ENCODE results near the gene PGAP2. TPM values are rescaled to one million over a fixed set of nuclear protein-coding genes. Genes with fewer than 3 reads are reported as not detected.
A peak's percentile ranks its signal among the peaks of the same experiment; 100 is the strongest.
"Not testable (repeated sequence)": the region's sequence is repeated elsewhere in the genome, so short reads cannot be mapped to it uniquely, and the experiment has no call there.

Gene PGAP2
- total RNA-seq, 2 experiments from 2014 or later = 27.4 to 30.2 TPM

DNA sequence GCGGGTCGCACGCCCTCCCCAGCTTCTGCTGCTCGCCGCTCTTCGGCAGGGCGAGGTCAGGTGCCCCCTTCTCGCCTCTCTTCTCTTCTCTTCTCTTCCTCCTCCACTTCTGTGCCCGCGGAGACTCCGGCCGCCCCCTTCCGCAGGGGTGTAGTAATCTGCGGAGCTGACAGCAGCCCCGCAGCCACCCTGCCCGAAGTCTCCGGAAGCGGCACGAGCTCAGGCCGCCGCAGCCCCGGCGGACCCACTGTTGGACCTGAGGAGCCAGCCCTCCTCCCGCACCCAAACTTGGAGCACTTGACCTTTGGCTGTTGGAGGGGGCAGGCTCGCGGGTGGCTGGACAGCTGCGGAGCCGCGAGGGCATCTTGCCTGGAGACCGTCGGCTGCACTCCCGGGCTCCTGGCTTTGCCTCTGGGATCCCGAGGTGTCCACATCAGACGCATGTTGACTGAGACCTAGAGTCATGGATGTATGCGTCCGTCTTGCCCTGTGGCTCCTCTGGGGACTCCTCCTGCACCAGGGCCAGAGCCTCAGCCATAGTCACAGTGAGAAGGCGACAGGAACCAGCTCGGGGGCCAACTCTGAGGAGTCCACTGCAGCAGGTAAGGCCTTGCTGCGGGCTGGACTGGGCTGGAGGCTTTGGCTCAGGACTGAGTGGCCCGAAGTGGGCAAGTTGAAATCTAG lies 47.6 kb downstream of the PGAP2 start:
- intact Hi-C loops (cut with micrococcal nuclease) = loop anchor here (1.0 to 2.0 kb wide), 3 partner anchors 15 to 99 kb away; no protein-coding TSS in a partner anchor
- H3K4me1 Mint-ChIP-seq (ENCODE audit: low read depth) = peaks cover 61% of the 10 kb centered on the region
- ChIA-PET CTCF (interaction anchor here (0.5 to 23.7 kb wide), 34 partner anchors 10 to 241 kb away, joined by 3 to 756 read pairs (median 16); partner anchors contain the start of genes NUP98 and RHOG), POLR2A (interaction anchor here (0.7 to 4.2 kb wide), 12 partner anchors 9 to 216 kb away, joined by 3 to 124 read pairs (median 11); partner anchors contain the start of gene RHOG)
- H3K27ac Mint-ChIP-seq = peak overlapping the region; percentile 90
- no peaks in the 10 kb centered on the region for H3K9me3 Mint-ChIP-seq
- no peaks in the 10 kb centered on the region for H3K27me3 Mint-ChIP-seq
- DNase-seq = peak; percentile 72
- peak overlapping the region; percentile 81 for H3K4me3 Mint-ChIP-seq
- H3K36me3 Mint-ChIP-seq = peaks cover 4% of the 10 kb centered on the region

DNA sequence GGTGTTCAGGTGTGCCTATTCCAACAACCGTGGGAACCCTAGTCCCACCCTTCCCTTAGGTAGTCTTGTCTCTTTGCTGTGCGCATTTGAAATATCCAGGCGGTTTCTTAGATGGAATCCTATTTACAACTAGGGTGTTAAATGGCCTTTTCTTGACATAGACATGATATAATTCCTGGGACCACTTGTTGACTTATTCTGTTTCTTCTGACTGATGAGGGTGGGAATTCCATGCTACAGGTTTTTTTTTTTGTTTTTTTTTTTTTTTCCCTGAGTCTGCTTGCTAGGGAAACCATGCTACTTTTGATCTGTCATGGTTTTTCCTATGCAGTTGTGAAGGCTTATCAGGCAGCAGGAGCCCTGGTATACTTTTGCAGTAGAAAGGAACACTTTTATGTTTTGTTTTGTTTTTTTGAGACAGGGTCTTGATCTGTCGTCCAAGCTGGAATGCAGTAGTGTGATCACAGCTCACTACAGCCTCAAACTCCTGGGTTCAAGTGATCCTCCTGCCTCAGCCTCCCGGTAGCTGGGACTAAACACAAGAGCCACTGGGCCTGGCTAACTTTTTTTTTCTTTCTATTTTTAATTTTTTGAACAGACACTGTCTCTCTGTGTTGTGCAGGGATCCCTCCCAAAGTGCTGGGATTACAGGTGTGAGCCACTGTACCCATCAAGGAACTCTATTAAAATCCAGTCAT lies 48.6 kb downstream of the PGAP2 start:
- no peaks in the 10 kb centered on the region for H3K27me3 Mint-ChIP-seq

DNA sequence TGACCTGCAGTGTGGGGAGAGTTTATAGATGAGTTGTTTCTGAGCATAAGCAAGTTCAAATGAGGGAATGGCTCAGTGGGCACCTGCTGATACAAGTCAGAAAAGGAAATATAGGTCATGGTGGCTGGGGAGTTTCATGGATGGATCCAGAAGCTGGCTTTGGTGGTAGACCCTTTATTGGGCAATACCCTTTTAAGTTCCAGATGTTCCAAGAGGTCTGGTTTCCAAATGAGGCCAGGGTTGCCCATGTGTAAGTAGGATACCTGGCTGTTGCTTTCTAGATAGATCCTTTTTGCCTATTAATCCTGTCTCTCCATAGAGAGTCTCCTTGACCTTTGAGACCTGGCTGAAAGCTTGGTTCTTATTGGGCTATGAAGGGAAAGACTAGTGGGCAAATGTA lies 49.3 kb downstream of the PGAP2 start:
- peak; percentile 26 for DNase-seq
- ChIA-PET POLR2A (interaction anchor here (1.8 kb wide), 1 partner anchor 17 kb away, joined by 10 read pairs; the partner anchor contains the start of gene RHOG), CTCF (interaction anchor here (1.1 to 5.1 kb wide), 6 partner anchors 8 to 215 kb away, joined by 3 to 24 read pairs (median 5); no protein-coding TSS in a partner anchor)
- H3K27ac Mint-ChIP-seq = peak overlapping the region; percentile 90
- H3K36me3 Mint-ChIP-seq = peaks cover 4% of the 10 kb centered on the region
- no peaks in the 10 kb centered on the region for H3K9me3 Mint-ChIP-seq
- intact Hi-C loops (cut with micrococcal nuclease) = no loop called here
- H3K4me3 Mint-ChIP-seq = peak overlapping the region; percentile 81
- H3K27me3 Mint-ChIP-seq = no peaks in the 10 kb centered on the region
- peaks cover 73% of the 10 kb centered on the region for H3K4me1 Mint-ChIP-seq (ENCODE audit: low read depth)

More for the DNA sequence above, 48.6 kb downstream of the PGAP2 start:
- DNase-seq = no peak
- intact Hi-C loops (cut with micrococcal nuclease) = no loop called here
- Mint-ChIP-seq H3K4me3 (peak overlapping the region; percentile 81), H3K27ac (peak overlapping the region; percentile 90), H3K9me3 (no peaks in the 10 kb centered on the region), H3K4me1 (ENCODE audit: low read depth) (peaks cover 71% of the 10 kb centered on the region), H3K36me3 (peaks cover 4% of the 10 kb centered on the region)
- ChIA-PET CTCF (interaction anchor here (0.5 to 23.7 kb wide), 12 partner anchors 8 to 215 kb away, joined by 3 to 756 read pairs (median 16); no protein-coding TSS in a partner anchor), POLR2A (interaction anchor here (0.6 to 4.2 kb wide), 6 partner anchors 14 to 90 kb away, joined by 3 to 124 read pairs (median 12); partner anchors contain the start of gene RHOG)

DNA sequence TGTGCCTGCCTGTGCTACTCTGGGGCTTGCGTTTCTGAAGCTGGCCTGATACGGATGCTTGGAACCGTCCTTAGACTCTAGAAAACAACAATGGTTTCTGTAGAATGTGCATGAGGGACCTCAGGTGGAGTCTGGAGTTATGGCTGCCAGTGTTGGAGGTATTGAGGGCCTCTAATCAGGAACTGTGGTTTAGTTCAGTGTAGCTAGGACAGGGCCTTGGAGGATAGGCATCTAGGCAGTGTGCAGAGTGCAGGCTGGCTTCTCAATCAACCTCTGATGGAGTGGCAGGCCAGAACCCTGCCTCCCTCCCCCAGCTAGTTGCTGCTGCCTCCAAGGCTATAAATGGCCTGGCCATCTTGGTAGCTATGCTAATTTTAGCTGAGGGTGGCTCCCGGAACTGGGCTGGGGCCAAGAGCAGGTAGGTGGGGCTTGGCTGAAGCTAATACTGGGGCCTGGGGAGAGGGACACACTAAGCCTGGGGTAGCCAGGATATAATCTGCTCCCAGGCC lies 51.1 kb downstream of the PGAP2 start:
- peaks cover 6% of the 10 kb centered on the region for H3K36me3 Mint-ChIP-seq
- DNase-seq = peak; percentile 47
- H3K27me3 Mint-ChIP-seq = no peaks in the 10 kb centered on the region

DNA sequence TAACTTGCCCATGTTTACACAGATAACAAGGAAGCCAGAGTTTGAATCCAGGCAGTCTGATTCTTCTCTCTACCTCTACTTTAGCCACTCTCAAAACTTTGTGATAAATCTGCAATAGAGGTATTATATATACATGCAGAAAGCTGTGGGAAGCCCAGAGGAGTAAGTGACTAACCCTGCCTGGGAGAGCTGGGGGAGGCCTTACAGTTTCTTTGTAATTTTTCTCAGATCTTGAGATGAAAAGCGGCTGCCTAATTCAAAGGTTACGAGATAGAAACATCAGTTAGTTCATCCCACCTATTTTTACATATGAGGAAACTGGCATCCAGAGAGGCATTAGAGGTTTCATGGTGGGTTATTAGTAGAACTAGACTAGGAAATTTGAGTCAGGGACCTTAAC lies 52.0 kb downstream of the PGAP2 start:
- peak; percentile 69 for DNase-seq

More for the DNA sequence above, 51.1 kb downstream of the PGAP2 start:
- H3K4me3 Mint-ChIP-seq = peak overlapping the region; percentile 81
- H3K27ac Mint-ChIP-seq = peak overlapping the region; percentile 90
- H3K9me3 Mint-ChIP-seq = no peaks in the 10 kb centered on the region
- CTCF ChIA-PET = interaction anchor here (0.7 to 5.1 kb wide), 5 partner anchors 10 to 213 kb away, joined by 3 to 25 read pairs (median 4); no protein-coding TSS in a partner anchor
- H3K4me1 Mint-ChIP-seq (ENCODE audit: low read depth) = peaks cover 64% of the 10 kb centered on the region
- POLR2A ChIA-PET = interaction anchor here (1.1 kb wide), 1 partner anchor 18 kb away, joined by 3 read pairs; the partner anchor contains the start of gene RHOG
- intact Hi-C loops (cut with micrococcal nuclease) = loop anchor here (1.0 kb wide), 2 partner anchors 8 to 88 kb away; no protein-coding TSS in a partner anchor

DNA sequence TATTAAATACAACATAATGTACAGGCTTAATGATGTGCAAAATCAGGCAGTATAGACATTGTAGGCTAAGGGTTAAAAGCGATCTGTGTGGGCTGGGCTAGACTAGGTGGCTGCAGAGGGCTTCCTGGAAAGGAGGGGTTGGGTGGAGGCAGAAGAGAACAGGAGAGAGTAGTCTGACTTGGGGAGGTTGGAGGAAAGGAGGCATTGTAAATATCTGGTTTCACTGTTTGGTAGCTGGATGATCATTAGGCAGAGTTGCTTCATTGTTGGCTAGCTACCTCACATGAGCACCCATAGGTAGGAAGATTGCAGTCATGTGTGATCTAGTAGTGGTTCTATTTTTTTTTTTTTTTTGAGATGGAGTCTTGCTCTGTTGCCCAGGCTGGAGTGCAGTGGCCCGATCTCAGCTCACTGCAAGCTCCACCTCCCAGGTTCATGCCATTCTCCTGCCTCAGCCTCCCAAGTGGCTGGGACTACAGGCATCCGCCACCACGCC lies 52.6 kb downstream of the PGAP2 start:
- ChIA-PET POLR2A (interaction anchor here (0.7 to 0.9 kb wide), 3 partner anchors 18 to 195 kb away, joined by 3 read pairs; partner anchors contain the start of gene RHOG), CTCF (interaction anchor here (0.8 to 5.1 kb wide), 7 partner anchors 10 to 211 kb away, joined by 3 to 25 read pairs (median 4); no protein-coding TSS in a partner anchor)
- not testable (repeated sequence) for H3K9me3 Mint-ChIP-seq, H3K36me3 Mint-ChIP-seq, H3K27me3 Mint-ChIP-seq
- Mint-ChIP-seq H3K4me1 (ENCODE audit: low read depth) (peaks cover 76% of the 10 kb centered on the region), H3K27ac (peak overlapping the region; percentile 90), H3K4me3 (peak overlapping the region; percentile 66)
- intact Hi-C loops (cut with micrococcal nuclease) = loop anchor here (1.0 to 2.0 kb wide), 2 partner anchors 18 to 44 kb away; no protein-coding TSS in a partner anchor
- DNase-seq = peak; percentile 58

More for the DNA sequence above, 52.0 kb downstream of the PGAP2 start:
- no peaks in the 10 kb centered on the region for H3K9me3 Mint-ChIP-seq
- intact Hi-C loops (cut with micrococcal nuclease) = loop anchor here (1.0 to 2.0 kb wide), 2 partner anchors 18 to 45 kb away; no protein-coding TSS in a partner anchor
- H3K27me3 Mint-ChIP-seq = no peaks in the 10 kb centered on the region
- peak overlapping the region; percentile 66 for H3K4me3 Mint-ChIP-seq
- H3K27ac Mint-ChIP-seq = peak overlapping the region; percentile 90
- ChIA-PET POLR2A (interaction anchor here (0.7 to 1.1 kb wide), 3 partner anchors 19 to 196 kb away, joined by 3 read pairs; partner anchors contain the start of gene RHOG), CTCF (interaction anchor here (1.0 to 5.1 kb wide), 5 partner anchors 11 to 212 kb away, joined by 3 to 25 read pairs (median 4); no protein-coding TSS in a partner anchor)
- peaks cover 70% of the 10 kb centered on the region for H3K4me1 Mint-ChIP-seq (ENCODE audit: low read depth)
- peaks cover 6% of the 10 kb centered on the region for H3K36me3 Mint-ChIP-seq

DNA sequence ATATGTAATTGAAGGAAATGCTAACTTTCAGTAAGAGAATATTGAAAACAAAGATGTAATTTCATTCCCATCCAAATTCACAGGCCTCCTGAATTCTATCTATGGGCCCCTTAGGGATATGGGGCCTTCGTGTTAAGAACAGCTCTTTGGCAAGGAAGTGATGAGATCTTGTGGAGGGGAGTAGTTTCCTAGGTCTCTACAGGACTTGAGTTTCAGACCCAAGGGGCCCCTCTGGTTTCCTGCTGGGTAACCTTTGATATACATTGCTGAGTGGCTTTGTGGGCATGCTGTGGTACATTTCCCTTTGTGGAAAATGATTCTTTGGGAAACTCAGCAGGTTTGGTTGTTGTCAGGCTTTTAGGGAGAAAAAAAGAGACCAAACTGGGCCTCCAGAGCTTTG lies 53.3 kb downstream of the PGAP2 start:
- Mint-ChIP-seq H3K27me3 (no peaks in the 10 kb centered on the region), H3K4me3 (peak overlapping the region; percentile 45), H3K36me3 (peaks cover 6% of the 10 kb centered on the region), H3K4me1 (ENCODE audit: low read depth) (peaks cover 83% of the 10 kb centered on the region), H3K27ac (peak overlapping the region; percentile 90), H3K9me3 (no peaks in the 10 kb centered on the region)
- intact Hi-C loops (cut with micrococcal nuclease) = loop anchor here (2.0 kb wide), 1 partner anchor 17 kb away; no protein-coding TSS in a partner anchor
- DNase-seq = peak; percentile 55
- POLR2A ChIA-PET = interaction anchor here (0.9 kb wide), 1 partner anchor 19 kb away, joined by 3 read pairs; no protein-coding TSS in a partner anchor
- CTCF ChIA-PET = interaction anchor here (1.3 to 5.1 kb wide), 4 partner anchors 12 to 211 kb away, joined by 3 to 25 read pairs (median 14); no protein-coding TSS in a partner anchor

DNA sequence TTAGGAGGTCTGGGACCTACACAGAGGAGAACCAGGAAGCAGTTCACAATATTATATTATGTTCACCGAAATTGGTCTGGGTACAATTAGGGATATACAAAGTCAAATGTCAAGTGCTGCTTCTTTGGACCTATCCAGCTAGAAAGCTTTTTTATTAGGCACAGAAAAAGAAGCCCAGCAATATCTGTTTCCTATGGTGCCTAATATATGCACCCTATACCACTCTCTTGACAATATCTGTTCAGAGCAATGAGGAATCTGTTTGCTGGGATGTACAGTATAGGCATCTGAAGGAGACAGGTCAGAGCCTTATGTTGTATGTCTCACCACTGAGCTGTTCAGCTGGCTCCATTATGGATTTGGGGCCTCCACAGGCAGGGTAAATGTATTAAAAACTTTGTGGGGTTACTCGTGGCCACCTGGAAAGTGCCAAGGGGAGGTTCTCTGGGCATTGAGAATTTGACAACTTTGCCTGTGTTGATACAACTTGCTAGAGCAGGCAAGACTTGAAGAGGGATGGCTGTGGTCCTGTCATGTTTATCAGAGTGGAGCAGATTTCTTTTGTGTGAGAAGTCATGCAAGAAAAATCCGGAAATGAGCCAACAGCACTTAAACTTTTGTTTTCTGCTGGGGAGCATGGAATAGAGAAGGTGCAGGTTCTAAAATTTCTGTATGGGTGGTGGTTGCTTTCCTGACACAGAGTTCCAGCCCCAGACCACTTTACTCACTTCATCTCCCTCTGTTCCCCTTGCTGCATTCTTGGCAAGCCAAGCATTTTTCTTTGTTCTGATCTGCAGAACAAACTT lies 57.2 kb downstream of the PGAP2 start:
- no peak for DNase-seq
- ChIA-PET CTCF (interaction anchor here (0.6 to 6.8 kb wide), 4 partner anchors 11 to 207 kb away, joined by 3 to 58 read pairs (median 25); partner anchors contain the start of gene STIM1), POLR2A (interaction anchor here (0.6 to 1.5 kb wide), 2 partner anchors 10 to 36 kb away, joined by 4 to 5 read pairs; partner anchors contain the start of gene STIM1)
- Mint-ChIP-seq H3K36me3 (peaks cover 3% of the 10 kb centered on the region), H3K4me1 (ENCODE audit: low read depth) (peaks cover 77% of the 10 kb centered on the region), H3K4me3 (no peak overlapping the region), H3K27ac (peak overlapping the region; percentile 85), H3K9me3 (no peaks in the 10 kb centered on the region), H3K27me3 (no peaks in the 10 kb centered on the region)
- intact Hi-C loops (cut with micrococcal nuclease) = no loop called here

DNA sequence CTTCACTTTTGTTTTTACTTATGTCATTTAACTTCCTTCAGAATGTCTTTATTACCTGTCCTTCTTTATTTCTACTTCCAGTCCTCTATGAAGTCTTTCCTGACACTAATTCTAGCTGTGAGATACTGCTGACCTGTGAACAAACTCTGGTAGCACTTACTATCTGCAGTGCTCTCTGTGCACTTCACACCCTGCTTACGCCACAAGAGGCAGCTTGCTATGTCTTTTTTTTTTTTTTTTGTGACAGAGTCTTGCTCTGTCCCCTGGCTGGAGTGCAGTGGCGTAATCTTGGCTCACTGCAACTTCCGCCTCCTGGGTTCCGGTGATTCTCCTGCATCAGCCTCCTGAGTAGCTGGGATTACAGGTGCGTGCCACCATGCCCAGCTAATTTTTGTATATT lies 57.8 kb downstream of the PGAP2 start:
- no peaks in the 10 kb centered on the region for H3K27me3 Mint-ChIP-seq
- H3K27ac Mint-ChIP-seq = peak overlapping the region; percentile 85
- intact Hi-C loops (cut with micrococcal nuclease) = no loop called here
- no peak for DNase-seq
- ChIA-PET POLR2A (interaction anchor here (0.6 kb wide), 1 partner anchor 35 kb away, joined by 4 read pairs; no protein-coding TSS in a partner anchor), CTCF (interaction anchor here (2.2 to 6.8 kb wide), 3 partner anchors 11 to 207 kb away, joined by 8 to 58 read pairs (median 42); partner anchors contain the start of gene STIM1)
- H3K36me3 Mint-ChIP-seq = peaks cover 3% of the 10 kb centered on the region
- no peaks in the 10 kb centered on the region for H3K9me3 Mint-ChIP-seq
- peaks cover 75% of the 10 kb centered on the region for H3K4me1 Mint-ChIP-seq (ENCODE audit: low read depth)
- H3K4me3 Mint-ChIP-seq = no peak overlapping the region

DNA sequence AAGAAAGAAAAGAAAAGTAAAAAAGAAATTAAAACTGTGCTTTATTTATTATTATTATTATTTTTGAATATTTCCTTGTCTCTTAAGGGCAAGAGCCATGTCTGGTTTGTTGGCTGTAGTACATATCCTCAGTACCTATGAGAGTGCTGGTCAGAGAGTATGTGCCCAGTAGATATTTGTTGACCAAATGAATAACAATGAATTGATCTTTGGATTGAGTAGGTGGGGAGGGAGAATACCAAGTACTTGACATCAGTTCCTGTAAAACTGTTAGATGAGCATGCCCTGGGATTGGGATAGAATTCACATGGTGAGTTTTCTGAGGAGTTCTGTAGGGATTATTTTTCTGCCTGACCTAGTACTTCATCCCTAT lies 58.5 kb downstream of the PGAP2 start:
- peak overlapping the region; percentile 87 for H3K27ac Mint-ChIP-seq
- H3K9me3 Mint-ChIP-seq = no peaks in the 10 kb centered on the region
- H3K4me1 Mint-ChIP-seq (ENCODE audit: low read depth) = peaks cover 75% of the 10 kb centered on the region
- ChIA-PET POLR2A (interaction anchor here (2.5 kb wide), 1 partner anchor 12 kb away, joined by 14 read pairs; the partner anchor contains the start of gene STIM1), CTCF (interaction anchor here (1.0 to 6.8 kb wide), 5 partner anchors 9 to 206 kb away, joined by 5 to 58 read pairs (median 8); partner anchors contain the start of gene STIM1)
- DNase-seq = no peak
- H3K4me3 Mint-ChIP-seq = no peak overlapping the region
- no peaks in the 10 kb centered on the region for H3K27me3 Mint-ChIP-seq
- peaks cover 3% of the 10 kb centered on the region for H3K36me3 Mint-ChIP-seq
- intact Hi-C loops (cut with micrococcal nuclease) = loop anchor here (1.0 kb wide), 2 partner anchors 8 to 38 kb away; no protein-coding TSS in a partner anchor

Data from activated CD4-positive, alpha-beta memory T cell treated with anti-CD3 and anti-CD28 coated beads for 36 hours (primary cell).